Keratinocyte (primary cell): ENCODE data around the gene ISYNA1. TPM values are rescaled to one million over a fixed set of nuclear protein-coding genes. Genes with fewer than 3 reads are reported as not detected.
"Not testable (repeated sequence)": the region's sequence is repeated elsewhere in the genome, so short reads cannot be mapped to it uniquely, and the experiment has no call there.

Experiments
- DNase-seq: peaks from one replicate; pipeline ENCODE4 v3.0.0-alpha.2; 2011; ENCODE audit warnings: low read depth, missing footprints, low spot score
- FAIRE-seq: peaks from 2 replicates; lab custom pipeline; 2011; peaks lifted over from hg19 to GRCh38; lab: Jason Lieb, UNC
- H2AFZ ChIP-seq: 2 replicates; pipeline ENCODE4 v1.6.0; 2012; ENCODE audit warnings: low read length, control low read depth, inconsistent platforms; ENCODE audit not compliant: control insufficient read depth
- H3K27ac ChIP-seq: 2 replicates; pipeline ENCODE4 v1.5.1; 2011; ENCODE audit warnings: low read length; ENCODE audit not compliant: control insufficient read depth, insufficient read depth
- H3K27me3 ChIP-seq: 3 replicates; pipeline ENCODE4 v1.6.0; 2011; ENCODE audit warnings: low read length; ENCODE audit not compliant: control insufficient read depth, insufficient read depth; ENCODE audit errors: extremely low read depth
- H3K36me3 ChIP-seq, 2 experiments: 2 replicates in 1 of 2; 3 replicates in 1 of 2; pipeline ENCODE4 v1.5.1; 2011; ENCODE audit warnings: low read length in 2 of 2, mild to moderate bottlenecking in 1 of 2; ENCODE audit not compliant: control insufficient read depth in 2 of 2, insufficient read depth in 2 of 2; ENCODE audit errors: extremely low read depth in 1 of 2
- H3K4me1 ChIP-seq: 3 replicates; pipeline ENCODE4 v1.5.1; 2011; ENCODE audit warnings: low read length; ENCODE audit not compliant: control insufficient read depth, insufficient read depth; ENCODE audit errors: extremely low read depth
- H3K4me2 ChIP-seq: 3 replicates; pipeline ENCODE4 v1.6.0; 2011; ENCODE audit warnings: low read depth, low read length; ENCODE audit not compliant: control insufficient read depth, insufficient read depth; ENCODE audit errors: extremely low read depth
- H3K4me3 ChIP-seq, 3 experiments: fragments of 200-600 bp in 1 of 3; sonication (generic) in 1 of 3; 2 replicates in 2 of 3; 3 replicates in 1 of 3; pipeline ENCODE4 v1.5.1; 2011 to 2016; ENCODE audit warnings: low read length in 3 of 3, mild to moderate bottlenecking in 3 of 3, control low read depth in 2 of 3, inconsistent platforms in 1 of 3, low read depth in 1 of 3, mixed read lengths in 1 of 3, mixed run types in 1 of 3, moderate library complexity in 1 of 3; ENCODE audit not compliant: control insufficient read depth in 2 of 3, insufficient read depth in 2 of 3; ENCODE audit errors: extremely low read depth in 1 of 3
- H3K79me2 ChIP-seq: 2 replicates; pipeline ENCODE4 v1.6.0; 2012; ENCODE audit warnings: low read length; ENCODE audit not compliant: control insufficient read depth, insufficient read depth
- H3K9ac ChIP-seq: 3 replicates; pipeline ENCODE4 v1.6.0; 2011; ENCODE audit warnings: low read length; ENCODE audit not compliant: control insufficient read depth, insufficient read depth; ENCODE audit errors: extremely low read depth
- H3K9me1 ChIP-seq: 3 replicates; pipeline ENCODE4 v1.6.0; 2011; ENCODE audit warnings: low read length; ENCODE audit not compliant: control insufficient read depth, insufficient read depth; ENCODE audit errors: extremely low read depth
- H3K9me3 ChIP-seq: 2 replicates; pipeline ENCODE4 v1.5.1; 2012; ENCODE audit warnings: low read depth, low read length; ENCODE audit not compliant: control insufficient read depth
- H4K20me1 ChIP-seq: 3 replicates; pipeline ENCODE4 v1.6.0; 2011; ENCODE audit warnings: low read length; ENCODE audit not compliant: control insufficient read depth, insufficient read depth; ENCODE audit errors: extremely low read depth
- CTCF ChIP-seq, 3 experiments: IDR thresholded peaks in 1 of 3; conservative IDR thresholded peaks in 1 of 3; optimal IDR thresholded peaks in 1 of 3; 2 replicates in 2 of 3; 3 replicates in 1 of 3; pipeline versions ENCODE3 to v1.5.1; 2011; ENCODE audit warnings: low read length in 3 of 3, mild to moderate bottlenecking in 3 of 3, moderate library complexity in 2 of 3, control low read depth in 1 of 3, inconsistent platforms in 1 of 3; ENCODE audit not compliant: insufficient read depth in 2 of 3; ENCODE audit errors: extremely low read depth in 1 of 3
- EZH2 ChIP-seq: IDR thresholded peaks from one replicate; pipeline ENCODE4 v1.6.1; 2012; ENCODE audit warnings: inconsistent platforms, mild to moderate bottlenecking, low read length, moderate library complexity
- dilution Hi-C: fragments of 300-500 bp; cut with MboI; formaldehyde crosslinking; loops from one replicate; pipeline ENCODE4 v1.7.0; 2020; ENCODE audit warnings: low sequenced_read_pairs; ENCODE audit not compliant: extremely low pct_ligation_motif_present
- polyA plus RNA-seq, 5 experiments: library from polyadenylated mRNA; depleted of rRNA in 3 of 5; stranded (reverse) in 3 of 5; stranded (forward) in 1 of 5; unstranded in 1 of 5; fragments of >200 nt; gene quantifications; 1 replicate in 1 of 5; 2 replicates in 3 of 5; 3 replicates in 1 of 5; pipeline versions ENCODE4 v1.2.1 to v1.2.3, GENCODE V29; 2011 to 2012; ENCODE audit warnings: missing spikeins in 2 of 5, low read depth in 1 of 5, low replicate concordance in 1 of 5

The ISYNA1 gene
- polyA plus RNA-seq, 1 donor (not counting 4 experiments of a cell fraction or from before 2014, with no cell fraction given): 3.5 TPM

- Histone ChIP-seq H3K4me1 (no peaks in the 10 kb centered on the region), H3K9me3 (no peaks in the 10 kb centered on the region), H2AFZ (no peak overlapping the region), H4K20me1 (no peaks in the 10 kb centered on the region), H3K4me2 (no peak overlapping the region), H3K79me2 (no peaks in the 10 kb centered on the region), H3K9ac (no peak overlapping the region), H3K36me3 (no peaks in the 10 kb centered on the region), H3K9me1 (no peaks in the 10 kb centered on the region), H3K27ac (no peak overlapping the region), H3K27me3 (no peaks in the 10 kb centered on the region), H3K4me3 (no peak overlapping the region)
- FAIRE-seq (no peak), DNase-seq (no peak)
- no peak for TF ChIP-seq EZH2
- no peak for TF ChIP-seq CTCF (optimal IDR thresholded peaks at IDR 0.05 in 1 of 3, IDR thresholded peaks at IDR 0.05 in 1 of 3, conservative IDR thresholded peaks at IDR 0.05 in 1 of 3; ENCODE audit: extremely low read depth in 1 of 3, insufficient read depth in 2 of 3, low read length in 3 of 3)
- dilution Hi-C loops: no loop called here
Measured at GRCh38 chr19:18406749-18407148, 31.2 kb downstream of the ISYNA1 start.

GRCh38 chr19:18405754-18406153 is 32.2 kb downstream of the ISYNA1 start:
- not testable (repeated sequence) for FAIRE-seq, H3K9me1 ChIP-seq, H3K79me2 ChIP-seq

GRCh38 chr19:18402455-18403248 is 35.3 kb downstream of the ISYNA1 start:
- H3K79me2 ChIP-seq, H3K27me3 ChIP-seq, H3K4me1 ChIP-seq, H4K20me1 ChIP-seq, H3K9me3 ChIP-seq, H2AFZ ChIP-seq, DNase-seq, H3K27ac ChIP-seq, FAIRE-seq, H3K4me2 ChIP-seq, H3K36me3 ChIP-seq, H3K9ac ChIP-seq, H3K9me1 ChIP-seq, H3K4me3 ChIP-seq, dilution Hi-C loops: not testable (repeated sequence)

More at GRCh38 chr19:18405754-18406153, 32.2 kb downstream of the ISYNA1 start:
- H3K4me2 ChIP-seq, H3K9ac ChIP-seq, H3K4me3 ChIP-seq, DNase-seq, H2AFZ ChIP-seq, H4K20me1 ChIP-seq, H3K36me3 ChIP-seq, H3K27ac ChIP-seq, H3K9me3 ChIP-seq, H3K4me1 ChIP-seq, H3K27me3 ChIP-seq, dilution Hi-C loops: not testable (repeated sequence)
